Fibroblast of pulmonary artery (primary cell): Measurements from ENCODE around the gene KLHL26.
A peak's percentile ranks its signal among the peaks of the same experiment; 100 is the strongest.

Source experiments
- DNase-seq: peaks from one replicate; pipeline ENCODE4 v3.0.0-alpha.2; 2010; ENCODE audit warnings: low read depth
- H3K4me3 ChIP-seq: replicated peaks from 2 replicates; pipeline ENCODE4 v1.5.1; 2011; ENCODE audit warnings: low read depth, mild to moderate bottlenecking, control low read depth, low read length, moderate library complexity
- CTCF ChIP-seq: IDR thresholded peaks from 2 replicates; pipeline ENCODE4 v1.5.1; 2011; ENCODE audit warnings: mild to moderate bottlenecking, control low read depth, low read length, inconsistent platforms; ENCODE audit errors: missing control alignments

The KLHL26 gene

GRCh38 chr19:18697680-18698079, 60.9 kb downstream of the KLHL26 start:
- no peak for DNase-seq
- TF ChIP-seq CTCF: no peak
- H3K4me3 ChIP-seq: no peak overlapping the region

GRCh38 chr19:18698321-18699167, 61.7 kb downstream of the KLHL26 start:
- TF ChIP-seq CTCF: no peak

GRCh38 chr19:18699403-18700054, 62.7 kb downstream of the KLHL26 start:
- no peak for TF ChIP-seq CTCF
- H3K4me3 ChIP-seq: no peak overlapping the region
- DNase-seq: no peak

More at GRCh38 chr19:18698321-18699167, 61.7 kb downstream of the KLHL26 start:
- no peak for DNase-seq
- no peak overlapping the region for H3K4me3 ChIP-seq

GRCh38 chr19:18700501-18701249, 63.8 kb downstream of the KLHL26 start:
- no peak for TF ChIP-seq CTCF
- peak; percentile 37 for DNase-seq
- H3K4me3 ChIP-seq: peak overlapping the region; percentile 47

- no peak for TF ChIP-seq CTCF
- no peak for DNase-seq
- peak overlapping the region; percentile 47 for H3K4me3 ChIP-seq
These were observed 64.4 kb downstream of the KLHL26 start for GRCh38 chr19:18701250-18701608.

GRCh38 chr19:18704054-18704453, 67.2 kb downstream of the KLHL26 start:
- H3K4me3 ChIP-seq: no peak overlapping the region
- TF ChIP-seq CTCF: no peak
- no peak for DNase-seq
